Stomach (tissue), 4 donors: ENCODE measurements around the gene CHMP2B.

Experiments
- CTCF ChIP-seq, 7 experiments: fragments of 450-650 bp in 4 of 7; fragments of 200-600 bp in 3 of 7; sonication (generic) in 3 of 7; IDR thresholded peaks; one replicate each; pipeline ENCODE4 v1.5.1; 2016 to 2019; ENCODE audit warnings: antibody characterized with exemption in 7 of 7, control low read depth in 2 of 7, mild to moderate bottlenecking in 1 of 7
- POLR2A ChIP-seq, 4 donors: fragments of 450-650 bp; IDR thresholded peaks; one replicate each; pipeline ENCODE4 v1.6.1; 2016; ENCODE audit warnings: antibody characterized with exemption in 4 of 4, control low read depth in 2 of 4, mild to moderate bottlenecking in 1 of 4, moderate library complexity in 1 of 4

- no peak for TF ChIP-seq CTCF (IDR thresholded peaks at IDR 0.05)
- TF ChIP-seq POLR2A (IDR thresholded peaks at IDR 0.05): no peak
Measured at GRCh38 chr3:87206635-87207034, 20.5 kb upstream of the CHMP2B start.
